ENCODE measurements around the gene FHL3.
A peak's percentile ranks its signal among the peaks of the same experiment; 100 is the strongest.

FHL3 gene

DNA sequence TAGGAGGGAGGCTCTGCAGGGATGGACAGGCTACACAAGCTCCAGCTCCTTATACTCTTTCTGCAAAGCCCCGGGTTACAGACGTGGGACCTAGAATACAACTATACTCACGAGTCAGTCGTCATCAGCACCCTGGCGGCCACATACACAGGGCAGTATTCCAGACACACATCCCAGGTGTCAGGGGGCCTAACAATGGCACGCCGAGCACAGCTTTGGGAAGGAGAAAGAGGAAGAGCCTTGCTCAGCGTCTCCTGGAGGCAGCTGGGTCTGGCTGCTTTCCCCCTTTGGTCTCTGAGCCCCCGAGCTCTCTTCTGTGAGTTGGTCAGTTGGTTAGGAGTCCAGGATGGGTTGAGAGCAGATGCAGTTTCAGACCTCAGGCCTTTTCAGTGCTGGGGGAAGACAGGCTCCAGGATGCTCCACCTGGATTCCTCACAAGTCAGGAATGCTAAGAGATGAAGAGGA lies 45.8 kb upstream of the FHL3 start:
- no peak overlapping the region for H3K27ac ChIP-seq (ENCODE audit: low read length, poor library complexity, severe bottlenecking)
- H3K36me3 ChIP-seq (ENCODE audit: control insufficient read depth in 1 of 2, insufficient read depth in 2 of 2, low read depth in 1 of 2, low read length in 2 of 2), result no peaks in the 10 kb centered on the region
- H3K27me3 ChIP-seq (ENCODE audit: control insufficient read depth in 1 of 2, insufficient read depth in 1 of 2, low read length in 2 of 2), result peaks cover 40 to 77% of the 10 kb centered on the region in 2 experiments
- H3K23ac ChIP-seq (ENCODE audit: low read length in 2 of 2), result no peak overlapping the region
- H3K9me3 ChIP-seq (ENCODE audit: control insufficient read depth, low read length), result no peaks in the 10 kb centered on the region
- H2BK15ac ChIP-seq (ENCODE audit: low read depth, poor library complexity, severe bottlenecking), result no peak overlapping the region
- no peak overlapping the region for H2BK5ac ChIP-seq (ENCODE audit: low read depth, low read length, poor library complexity, severe bottlenecking)
- H2AFZ ChIP-seq (ENCODE audit: low read depth, low read length), result no peak overlapping the region
- H3K14ac ChIP-seq (ENCODE audit: low read length in 2 of 2), result no peak overlapping the region
- WGBS, result 82% methylated on average over 9 of the region's 9 CpGs
- no peak overlapping the region for H4K8ac ChIP-seq (ENCODE audit: low read length)
- H3K4me3 ChIP-seq (ENCODE audit: insufficient read depth in 1 of 2, low read depth in 1 of 2, low read length in 2 of 2), result no peak overlapping the region
- H2AK5ac ChIP-seq (ENCODE audit: low read length, severe bottlenecking), result no peak overlapping the region
- no peak overlapping the region for H2BK120ac ChIP-seq (ENCODE audit: low read depth, low read length)
- H3K4ac ChIP-seq (ENCODE audit: low read depth in 1 of 2, low read length in 2 of 2), result no peak overlapping the region
- H3K18ac ChIP-seq (ENCODE audit: low read depth in 1 of 2, low read length in 2 of 2), result no peak overlapping the region
- H3K79me1 ChIP-seq (replicated peaks; ENCODE audit: low read length, poor library complexity, severe bottlenecking), result no peaks in the 10 kb centered on the region
- H3K4me2 ChIP-seq (ENCODE audit: low read length, poor library complexity, severe bottlenecking), result no peak overlapping the region
- H2BK12ac ChIP-seq (ENCODE audit: low read length in 2 of 2), result no peak overlapping the region
- no peak overlapping the region for H3K9ac ChIP-seq (ENCODE audit: low read length)
- DNase-seq, result no peak
- H3K4me1 ChIP-seq (ENCODE audit: control insufficient read depth, insufficient read depth, low read depth, low read length), result peaks cover 39% of the 10 kb centered on the region
- H4K91ac ChIP-seq (ENCODE audit: low read length), result no peak overlapping the region

GRCh38 chr1:38050397-38051078 lies 45.2 kb upstream of the FHL3 start:
- Histone ChIP-seq H2BK120ac (ENCODE audit: low read depth, low read length) (no peak overlapping the region), H3K4ac (ENCODE audit: low read depth in 1 of 2, low read length in 2 of 2) (no peak overlapping the region), H3K4me2 (ENCODE audit: low read length, poor library complexity, severe bottlenecking) (no peak overlapping the region), H2AFZ (ENCODE audit: low read depth, low read length) (no peak overlapping the region), H3K18ac (ENCODE audit: low read depth in 1 of 2, low read length in 2 of 2) (no peak overlapping the region), H3K23ac (ENCODE audit: low read length in 2 of 2) (no peak overlapping the region), H3K27ac (ENCODE audit: low read length, poor library complexity, severe bottlenecking) (no peak overlapping the region), H3K79me1 (replicated peaks; ENCODE audit: low read length, poor library complexity, severe bottlenecking) (no peaks in the 10 kb centered on the region), H2BK12ac (ENCODE audit: low read length in 2 of 2) (no peak overlapping the region), H2BK5ac (ENCODE audit: low read depth, low read length, poor library complexity, severe bottlenecking) (no peak overlapping the region), H3K9ac (ENCODE audit: low read length) (no peak overlapping the region), H2BK15ac (ENCODE audit: low read depth, poor library complexity, severe bottlenecking) (no peak overlapping the region), H3K9me3 (ENCODE audit: control insufficient read depth, low read length) (no peaks in the 10 kb centered on the region), H3K14ac (ENCODE audit: low read length in 2 of 2) (no peak overlapping the region), H3K4me3 (ENCODE audit: insufficient read depth in 1 of 2, low read depth in 1 of 2, low read length in 2 of 2) (no peak overlapping the region), H3K4me1 (ENCODE audit: control insufficient read depth, insufficient read depth, low read depth, low read length) (peaks cover 44% of the 10 kb centered on the region), H3K36me3 (ENCODE audit: control insufficient read depth in 1 of 2, insufficient read depth in 2 of 2, low read depth in 1 of 2, low read length in 2 of 2) (no peaks in the 10 kb centered on the region), H3K27me3 (ENCODE audit: control insufficient read depth in 1 of 2, insufficient read depth in 1 of 2, low read length in 2 of 2) (peaks cover 39 to 74% of the 10 kb centered on the region in 2 experiments), H4K8ac (ENCODE audit: low read length) (no peak overlapping the region), H2AK5ac (ENCODE audit: low read length, severe bottlenecking) (no peak overlapping the region), H4K91ac (ENCODE audit: low read length) (no peak overlapping the region)
- no peak for DNase-seq
- WGBS, result 51% methylated on average over 9 of the region's 13 CpGs

DNA sequence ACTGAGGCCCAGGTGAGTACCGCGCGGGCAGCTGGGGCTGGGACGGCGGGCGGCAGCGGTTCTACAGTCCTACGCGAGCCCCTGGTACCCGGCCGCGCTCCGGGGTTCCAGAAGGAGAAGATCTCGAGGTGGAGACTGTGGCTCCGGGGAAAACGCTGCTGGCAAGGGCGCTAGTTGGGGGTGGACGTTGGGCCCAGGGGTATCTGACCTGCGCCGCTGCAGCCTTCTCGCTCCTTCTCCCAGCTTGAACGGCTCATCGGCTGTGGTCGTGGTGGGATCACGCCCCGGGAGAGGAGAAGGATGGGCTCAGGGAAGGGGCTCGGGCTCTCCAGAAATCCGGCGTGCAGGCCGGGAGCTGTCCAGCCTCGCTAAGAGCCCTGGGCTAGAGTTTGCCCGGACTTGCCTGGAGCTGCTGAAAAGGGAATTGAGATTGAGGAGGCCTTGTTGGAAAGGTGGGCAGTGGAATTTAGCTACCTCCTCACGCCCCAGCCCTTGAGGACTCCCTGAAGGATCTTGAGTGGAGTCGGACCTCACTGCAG lies 42.4 kb upstream of the FHL3 start:
- no peaks in the 10 kb centered on the region for H3K79me1 ChIP-seq (replicated peaks; ENCODE audit: low read length, poor library complexity, severe bottlenecking)
- H2BK15ac ChIP-seq (ENCODE audit: low read depth, poor library complexity, severe bottlenecking), result no peak overlapping the region
- H3K9ac ChIP-seq (ENCODE audit: low read length), result peak overlapping the region; percentile 32
- no peak overlapping the region for H3K18ac ChIP-seq (ENCODE audit: low read depth in 1 of 2, low read length in 2 of 2)
- H3K9me3 ChIP-seq (ENCODE audit: control insufficient read depth, low read length), result no peaks in the 10 kb centered on the region
- H3K27me3 ChIP-seq (ENCODE audit: control insufficient read depth in 1 of 2, insufficient read depth in 1 of 2, low read length in 2 of 2), result peaks cover 44 to 73% of the 10 kb centered on the region in 2 experiments
- H2BK12ac ChIP-seq (ENCODE audit: low read length in 2 of 2), result no peak overlapping the region
- H3K36me3 ChIP-seq (ENCODE audit: control insufficient read depth in 1 of 2, insufficient read depth in 2 of 2, low read depth in 1 of 2, low read length in 2 of 2), result no peaks in the 10 kb centered on the region
- H3K4me3 ChIP-seq (ENCODE audit: insufficient read depth in 1 of 2, low read depth in 1 of 2, low read length in 2 of 2), result peak overlapping the region; percentile 58 to 72
- no peak overlapping the region for H3K27ac ChIP-seq (ENCODE audit: low read length, poor library complexity, severe bottlenecking)
- no peak overlapping the region for H3K4ac ChIP-seq (ENCODE audit: low read depth in 1 of 2, low read length in 2 of 2)
- no peak overlapping the region for H4K8ac ChIP-seq (ENCODE audit: low read length)
- H3K14ac ChIP-seq (ENCODE audit: low read length in 2 of 2), result no peak overlapping the region
- peaks cover 55% of the 10 kb centered on the region for H3K4me1 ChIP-seq (ENCODE audit: control insufficient read depth, insufficient read depth, low read depth, low read length)
- no peak overlapping the region for H2BK5ac ChIP-seq (ENCODE audit: low read depth, low read length, poor library complexity, severe bottlenecking)
- WGBS, result 8% methylated on average over 34 of the region's 34 CpGs
- H2AK5ac ChIP-seq (ENCODE audit: low read length, severe bottlenecking), result no peak overlapping the region
- H2AFZ ChIP-seq (ENCODE audit: low read depth, low read length), result peak overlapping the region; percentile 42
- H3K23ac ChIP-seq (ENCODE audit: low read length in 2 of 2), result no peak overlapping the region
- H4K91ac ChIP-seq (ENCODE audit: low read length), result no peak overlapping the region
- peak overlapping the region; percentile 91 for H3K4me2 ChIP-seq (ENCODE audit: low read length, poor library complexity, severe bottlenecking)
- DNase-seq, result peak; percentile 61
- no peak overlapping the region for H2BK120ac ChIP-seq (ENCODE audit: low read depth, low read length)

DNA sequence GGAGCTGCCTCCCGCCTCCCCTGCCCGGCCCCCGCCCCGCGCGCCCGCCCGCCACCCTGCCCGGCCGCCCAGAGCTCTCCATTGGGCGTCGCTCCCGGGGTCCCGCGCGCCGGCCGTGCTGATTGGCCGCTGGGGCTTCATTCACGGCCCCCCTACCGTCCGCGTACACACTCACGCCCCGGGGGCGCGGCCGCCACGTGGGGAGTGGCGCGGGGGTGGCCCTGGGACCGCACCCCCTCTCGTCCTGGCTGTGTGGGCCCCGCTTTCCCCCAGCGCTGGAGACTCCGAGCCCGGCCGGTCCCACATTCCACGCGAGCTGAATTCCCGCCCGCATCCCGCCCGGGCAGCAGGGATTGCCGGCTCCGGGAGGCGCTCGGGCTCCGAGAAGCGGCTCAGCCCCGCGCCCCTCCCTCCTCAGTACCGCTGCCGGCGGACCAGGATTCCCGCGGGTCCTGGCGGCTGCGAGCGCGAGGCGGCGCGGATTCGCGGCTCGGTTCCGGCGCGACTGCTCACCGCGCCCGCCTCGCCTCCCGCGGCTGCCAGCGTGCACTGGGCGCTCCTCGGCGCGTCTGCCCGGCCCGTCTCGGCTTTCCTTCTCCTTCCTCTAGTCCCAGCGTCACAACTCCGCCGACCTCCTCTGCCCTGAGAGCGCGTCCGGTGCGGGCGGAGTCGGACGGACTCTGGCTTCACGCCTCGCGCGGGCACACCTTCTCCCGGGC lies 41.7 kb upstream of the FHL3 start:
- Histone ChIP-seq H3K79me1 (replicated peaks; ENCODE audit: low read length, poor library complexity, severe bottlenecking) (no peaks in the 10 kb centered on the region), H3K9ac (ENCODE audit: low read length) (no peak overlapping the region), H3K27me3 (ENCODE audit: control insufficient read depth in 1 of 2, insufficient read depth in 1 of 2, low read length in 2 of 2) (peaks cover 48 to 73% of the 10 kb centered on the region in 2 experiments), H3K4me2 (ENCODE audit: low read length, poor library complexity, severe bottlenecking) (peak overlapping the region; percentile 91), H3K18ac (ENCODE audit: low read depth in 1 of 2, low read length in 2 of 2) (no peak overlapping the region), H3K14ac (ENCODE audit: low read length in 2 of 2) (no peak overlapping the region), H3K9me3 (ENCODE audit: control insufficient read depth, low read length) (no peaks in the 10 kb centered on the region), H3K36me3 (ENCODE audit: control insufficient read depth in 1 of 2, insufficient read depth in 2 of 2, low read depth in 1 of 2, low read length in 2 of 2) (no peaks in the 10 kb centered on the region), H2BK15ac (ENCODE audit: low read depth, poor library complexity, severe bottlenecking) (no peak overlapping the region), H3K4me1 (ENCODE audit: control insufficient read depth, insufficient read depth, low read depth, low read length) (peaks cover 54% of the 10 kb centered on the region), H3K23ac (ENCODE audit: low read length in 2 of 2) (peak overlapping the region in 1 of 2 experiments; percentile 6), H3K4me3 (ENCODE audit: insufficient read depth in 1 of 2, low read depth in 1 of 2, low read length in 2 of 2) (peak overlapping the region; percentile 58 to 72), H2BK12ac (ENCODE audit: low read length in 2 of 2) (no peak overlapping the region), H4K91ac (ENCODE audit: low read length) (no peak overlapping the region), H2AFZ (ENCODE audit: low read depth, low read length) (peak overlapping the region; percentile 42), H2BK120ac (ENCODE audit: low read depth, low read length) (no peak overlapping the region), H2BK5ac (ENCODE audit: low read depth, low read length, poor library complexity, severe bottlenecking) (no peak overlapping the region), H2AK5ac (ENCODE audit: low read length, severe bottlenecking) (no peak overlapping the region), H4K8ac (ENCODE audit: low read length) (no peak overlapping the region), H3K4ac (ENCODE audit: low read depth in 1 of 2, low read length in 2 of 2) (no peak overlapping the region), H3K27ac (ENCODE audit: low read length, poor library complexity, severe bottlenecking) (no peak overlapping the region)
- peak; percentile 71 for DNase-seq
- WGBS, result under 1% methylated on average over 70 of the region's 99 CpGs
